ENCODE measurements around the gene SDC3.

SDC3 gene

GRCh38 chr1:30847358-30847972 is 61.1 kb downstream of the SDC3 start:
- DNase-seq (ENCODE audit: low spot score): peak; percentile 67

DNA sequence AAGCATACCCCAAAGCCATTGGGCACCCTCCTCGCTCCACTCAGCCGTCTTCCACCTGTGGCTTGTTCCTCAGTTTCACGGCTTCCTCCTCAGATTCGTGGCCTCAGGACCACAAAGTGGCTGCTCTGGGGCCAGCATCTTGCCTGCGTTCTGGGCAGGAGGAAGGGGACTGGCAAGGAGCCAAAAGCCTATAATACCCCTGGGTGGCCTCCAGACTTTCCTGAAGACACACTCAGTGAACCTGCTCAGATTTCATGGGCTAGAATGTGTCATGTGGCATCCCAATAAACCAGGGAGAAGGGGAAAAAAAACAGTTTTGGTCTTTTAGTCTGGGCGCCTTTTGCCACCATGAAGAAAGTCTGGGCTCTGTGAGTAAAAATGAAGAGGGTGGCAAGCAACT is 62.0 kb downstream of the SDC3 start:
- DNase-seq (ENCODE audit: low spot score): no peak

DNA sequence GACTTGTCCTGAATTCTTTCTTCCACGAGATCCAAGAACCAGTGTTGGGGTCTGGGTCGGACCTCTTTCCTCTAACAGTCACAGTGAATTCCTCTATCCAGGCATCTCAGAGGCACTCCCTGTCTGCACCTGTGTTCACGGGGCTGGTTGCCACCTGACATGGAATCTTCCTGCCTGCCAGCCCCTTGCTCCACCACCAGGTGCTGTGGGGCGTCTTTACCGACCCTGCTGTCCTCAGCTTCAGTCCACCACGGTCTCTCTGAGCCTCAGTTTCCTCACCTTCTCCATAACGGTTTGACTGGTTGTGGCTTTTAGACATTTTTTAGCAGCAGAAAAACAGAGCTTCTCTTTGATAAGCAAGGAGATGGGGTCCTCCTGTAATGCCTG is 62.7 kb downstream of the SDC3 start:
- peak; percentile 52 for DNase-seq (ENCODE audit: low spot score)

DNA sequence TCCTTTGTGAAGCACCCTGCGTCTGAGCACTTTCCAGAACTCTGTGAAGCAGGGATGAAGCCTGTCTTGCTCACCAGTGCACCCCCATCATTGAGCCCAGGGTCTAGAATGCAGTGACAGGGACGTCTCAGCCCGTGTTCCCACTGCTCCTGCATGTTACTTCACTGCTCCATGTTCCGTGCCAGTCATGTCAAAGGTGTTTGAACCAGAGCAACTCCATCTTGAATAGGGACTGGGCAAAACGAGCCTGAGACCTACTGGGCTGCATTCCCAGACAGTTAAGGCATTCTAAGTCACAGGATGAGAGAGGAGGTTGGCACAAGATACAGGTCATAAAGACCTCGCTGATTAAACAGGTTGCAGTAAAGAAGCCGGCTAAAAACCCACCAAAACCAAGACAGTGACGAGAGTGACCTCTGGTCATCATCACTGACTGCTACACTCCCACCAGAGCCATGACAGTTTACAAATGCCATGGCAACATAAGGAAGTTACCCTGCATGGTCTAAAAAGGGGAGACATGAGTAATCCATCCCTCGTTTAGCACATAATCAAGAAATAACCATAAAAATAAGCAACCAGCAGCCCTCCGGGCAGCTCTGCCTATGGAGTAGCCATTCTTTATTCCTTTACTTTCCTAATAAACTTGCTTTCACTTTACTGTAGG is 63.2 kb downstream of the SDC3 start:
- DNase-seq (ENCODE audit: low spot score): no peak

- DNase-seq (ENCODE audit: low spot score): peak; percentile 47
Measured at GRCh38 chr1:30844631-30845030, 63.9 kb downstream of the SDC3 start.

- no peak for DNase-seq (ENCODE audit: low spot score)
Measured at GRCh38 chr1:30842697-30843354, 65.7 kb downstream of the SDC3 start.

- DNase-seq (ENCODE audit: low spot score): peak; percentile 50
Measured at GRCh38 chr1:30840904-30841598, 67.5 kb downstream of the SDC3 start.

GRCh38 chr1:30839827-30840359 is 68.7 kb downstream of the SDC3 start:
- DNase-seq (ENCODE audit: low spot score): no peak

GRCh38 chr1:30838996-30839395 is 69.6 kb downstream of the SDC3 start:
- no peak for DNase-seq (ENCODE audit: low spot score)

DNA sequence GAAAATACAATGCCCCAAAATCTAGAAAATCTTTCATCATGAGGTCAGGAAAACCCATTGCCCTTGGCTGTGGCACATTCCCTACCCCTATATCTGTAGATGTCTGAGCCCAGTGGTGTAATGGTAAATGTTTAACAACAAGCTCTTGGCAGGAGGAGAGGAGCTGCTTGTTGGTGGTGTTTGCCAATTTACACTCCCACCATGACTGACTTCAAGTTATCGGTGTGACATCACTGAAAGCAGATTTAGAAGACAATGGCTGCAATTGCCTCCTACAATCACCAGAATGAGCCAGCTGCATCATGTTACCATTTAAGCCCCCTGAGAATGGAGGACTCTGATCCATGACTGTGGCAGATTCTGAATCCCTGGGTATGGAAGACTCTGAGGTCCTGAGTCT is 70.9 kb downstream of the SDC3 start:
- DNase-seq (ENCODE audit: low spot score): no peak

DNA sequence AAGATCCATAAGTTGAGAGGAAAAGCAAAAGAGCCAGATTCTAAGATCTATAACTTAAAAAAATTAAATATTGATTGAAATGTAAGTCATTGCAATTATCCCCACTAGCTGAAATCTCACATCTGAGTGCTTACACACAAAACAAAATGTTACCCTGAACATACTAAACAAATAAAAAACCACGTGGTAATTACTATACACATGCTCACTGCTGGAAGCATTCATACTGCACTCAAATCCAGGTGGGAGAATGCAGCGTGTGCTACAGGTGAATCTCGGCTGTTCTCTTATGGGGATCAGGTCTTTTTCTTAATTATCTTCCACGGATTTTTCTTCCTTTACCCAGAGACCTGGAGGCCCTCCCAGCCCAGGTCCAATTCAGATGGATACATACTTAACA is 74.3 kb downstream of the SDC3 start:
- DNase-seq (ENCODE audit: low spot score): no peak

GRCh38 chr1:30830537-30830936 is 78.0 kb downstream of the SDC3 start:
- DNase-seq (ENCODE audit: low spot score): no peak

- DNase-seq (ENCODE audit: low spot score): no peak
Measured at GRCh38 chr1:30829889-30830288, 78.7 kb downstream of the SDC3 start.

GRCh38 chr1:30824736-30825429 is 83.7 kb downstream of the SDC3 start:
- DNase-seq (ENCODE audit: low spot score): peak; percentile 42

DNA sequence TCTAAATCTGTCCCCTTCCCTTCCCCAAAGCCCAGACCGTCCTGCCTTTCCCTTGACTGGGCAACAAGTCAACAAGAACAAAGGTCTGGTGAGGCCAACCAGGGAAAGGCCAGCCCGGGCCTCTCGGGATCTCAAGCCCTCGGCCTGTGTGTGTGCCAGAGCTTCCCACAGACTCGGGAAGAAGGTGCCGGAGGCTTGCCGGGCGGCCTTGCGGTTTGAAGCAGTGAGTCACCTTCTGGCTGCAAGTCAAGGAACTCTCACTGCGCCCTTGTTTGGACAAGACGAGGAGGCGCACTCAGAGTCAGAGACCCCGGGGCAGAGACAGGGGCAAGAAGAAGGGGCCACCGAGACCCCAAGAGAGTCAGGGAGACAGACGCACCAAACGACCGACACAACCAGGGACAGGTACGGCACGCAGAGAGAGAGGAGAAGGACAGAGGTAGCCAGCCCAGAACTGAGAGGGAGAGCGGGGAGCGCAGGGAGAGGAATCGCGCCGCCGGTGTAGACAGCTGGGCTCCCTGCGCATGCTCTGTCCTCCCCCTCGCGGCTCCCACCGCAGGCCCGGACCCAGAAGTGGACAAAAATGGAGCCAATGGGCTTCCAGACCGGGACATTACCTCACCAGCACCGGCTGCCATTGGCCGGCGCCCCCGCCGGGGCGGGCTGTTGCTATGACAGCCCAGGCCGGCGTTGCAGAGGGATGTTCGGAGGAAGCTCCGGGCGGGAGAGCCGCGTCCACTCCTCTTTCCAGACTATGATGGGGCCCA is 84.4 kb downstream of the SDC3 start:
- DNase-seq (ENCODE audit: low spot score): peak; percentile 100

- no peak for DNase-seq (ENCODE audit: low spot score)
Measured at GRCh38 chr1:30823627-30823968, 85.0 kb downstream of the SDC3 start.

GRCh38 chr1:30822966-30823581 is 85.5 kb downstream of the SDC3 start:
- DNase-seq (ENCODE audit: low spot score): no peak

- no peak for DNase-seq (ENCODE audit: low spot score)
Measured at GRCh38 chr1:30822006-30822405, 86.6 kb downstream of the SDC3 start.

- no peak for DNase-seq (ENCODE audit: low spot score)
Measured at GRCh38 chr1:30820299-30820698, 88.3 kb downstream of the SDC3 start.
